Mesodermal cell (in vitro differentiated cells): Measurements from ENCODE around the gene KIAA1958.

Experiments
- H3K27ac ChIP-seq: 2 replicates; pipeline ENCODE4 v1.7.0; 2013; ENCODE audit warnings: mild to moderate bottlenecking, low read depth, low read length, moderate library complexity; ENCODE audit not compliant: severe bottlenecking
- H3K36me3 ChIP-seq: 2 replicates; pipeline ENCODE4 v1.7.1; 2013; ENCODE audit warnings: mild to moderate bottlenecking, low read length, moderate library complexity; ENCODE audit not compliant: control insufficient read depth, insufficient read depth
- H3K4me1 ChIP-seq: one replicate; pipeline ENCODE4 v1.7.1; 2013; ENCODE audit warnings: mild to moderate bottlenecking, low read length; ENCODE audit not compliant: insufficient read depth, control insufficient read depth, poor library complexity, severe bottlenecking
- H3K4me3 ChIP-seq: 2 replicates; pipeline ENCODE4 v1.7.0; 2013; ENCODE audit warnings: low read length, control low read depth, mild to moderate bottlenecking; ENCODE audit not compliant: insufficient read depth, poor library complexity, severe bottlenecking; ENCODE audit errors: extremely low read depth
- H3K9me3 ChIP-seq: 2 replicates; pipeline ENCODE4 v1.7.1; 2013; ENCODE audit warnings: mild to moderate bottlenecking, low read length, moderate library complexity; ENCODE audit not compliant: control insufficient read depth
- WGBS, 2 experiments: methylation state at CpG; one replicate each; pipeline ENCODE4 v1.1.5; 2013; ENCODE audit warnings: missing lambda C conversion rate in 2 of 2; ENCODE audit not compliant: insufficient coverage in 2 of 2; 5-methylcytosine and 5-hydroxymethylcytosine counted together

The KIAA1958 gene

DNA sequence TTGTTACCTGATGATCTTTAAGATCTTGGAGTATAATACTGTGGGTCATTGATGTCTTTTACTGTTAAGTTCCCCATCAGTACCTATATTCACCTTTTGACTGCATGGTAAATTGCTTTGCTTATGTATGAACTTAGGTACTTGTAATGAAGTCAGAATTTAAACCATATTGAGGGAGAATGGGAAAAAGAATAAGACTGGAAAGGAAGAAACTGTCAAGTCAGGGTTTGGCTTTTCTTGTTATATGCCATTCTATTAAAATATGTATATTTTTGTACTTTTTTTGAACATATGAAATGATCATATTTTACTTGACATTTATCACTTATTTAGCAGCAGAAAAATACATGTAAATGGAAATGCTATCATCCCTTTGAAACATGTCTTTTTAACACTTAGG is 58.6 kb downstream of the KIAA1958 start:
- H3K4me3 ChIP-seq: no peak overlapping the region
- no peaks in the 10 kb centered on the region for H3K4me1 ChIP-seq
- no peaks in the 10 kb centered on the region for H3K36me3 ChIP-seq
- no peak overlapping the region for H3K27ac ChIP-seq
- no peaks in the 10 kb centered on the region for H3K9me3 ChIP-seq

DNA sequence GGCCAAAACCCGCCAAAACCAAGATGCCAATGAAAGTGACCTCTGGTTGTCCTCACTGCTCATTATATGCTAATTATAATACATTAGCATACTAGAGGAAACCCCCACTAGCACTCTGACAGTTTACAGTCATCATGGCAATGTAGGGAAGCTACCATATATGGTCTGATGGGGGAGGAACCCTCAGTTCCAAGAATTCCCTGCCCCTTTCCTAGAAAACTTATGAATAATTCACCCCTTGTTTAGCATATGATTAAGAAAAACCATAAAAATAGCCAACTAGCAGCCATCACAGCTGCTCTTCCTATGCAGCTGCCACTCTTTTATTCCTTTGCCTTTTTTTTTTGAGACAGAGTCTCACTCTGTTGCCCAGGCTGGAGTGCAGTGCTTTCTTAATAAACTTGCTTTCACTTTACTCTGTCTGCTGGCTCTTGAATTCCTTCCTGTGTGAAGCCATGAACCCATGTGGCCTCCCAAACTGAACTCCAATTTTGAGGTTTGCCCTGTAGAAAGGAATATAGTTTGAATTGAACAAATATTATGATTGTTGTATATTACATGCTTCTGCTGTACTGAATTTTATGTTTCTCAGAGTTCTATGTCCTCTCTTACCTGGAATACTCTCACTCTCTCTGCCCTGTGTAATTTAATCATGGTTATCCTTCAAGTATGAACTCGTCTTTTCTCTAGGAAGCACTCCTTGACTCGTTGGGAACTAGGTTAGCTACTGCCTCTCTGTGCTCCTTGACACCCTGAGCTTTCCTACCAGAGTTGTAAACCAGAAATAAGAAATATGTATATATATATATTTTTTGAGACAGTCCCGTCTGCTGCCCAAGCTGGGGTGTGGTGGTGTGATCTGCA is 59.8 kb downstream of the KIAA1958 start:
- Histone ChIP-seq H3K36me3 (no peaks in the 10 kb centered on the region), H3K27ac (no peak overlapping the region), H3K4me3 (no peak overlapping the region), H3K9me3 (no peaks in the 10 kb centered on the region), H3K4me1 (no peaks in the 10 kb centered on the region)
- WGBS, 2 experiments: 81 to 100% methylated on average over 1 to 2 of the region's 4 CpGs

DNA sequence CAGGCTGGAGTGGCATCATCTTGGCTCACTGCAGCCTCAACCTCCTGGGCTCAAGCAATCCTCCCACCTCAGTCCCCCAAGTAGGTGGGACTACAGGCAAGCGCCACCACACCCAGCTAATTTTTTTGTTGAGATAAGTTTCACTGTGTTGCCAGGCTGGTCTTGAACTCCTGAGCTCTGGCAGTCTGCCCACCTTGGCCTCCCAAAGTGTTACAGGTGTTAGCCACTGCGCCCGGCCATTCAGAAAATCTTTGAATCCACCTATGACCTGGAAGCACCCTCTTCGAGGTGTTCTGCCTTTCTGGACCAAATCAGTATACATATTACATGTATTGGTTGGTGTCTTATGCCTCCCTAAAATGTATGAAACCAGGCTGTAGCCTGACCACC is 61.4 kb downstream of the KIAA1958 start:
- H3K36me3 ChIP-seq: no peaks in the 10 kb centered on the region
- no peak overlapping the region for H3K4me3 ChIP-seq
- H3K4me1 ChIP-seq: no peaks in the 10 kb centered on the region
- H3K27ac ChIP-seq: no peak overlapping the region
- no peaks in the 10 kb centered on the region for H3K9me3 ChIP-seq
- WGBS, 2 experiments: 83 to 100% methylated on average over 2 to 3 of the region's 4 CpGs

DNA sequence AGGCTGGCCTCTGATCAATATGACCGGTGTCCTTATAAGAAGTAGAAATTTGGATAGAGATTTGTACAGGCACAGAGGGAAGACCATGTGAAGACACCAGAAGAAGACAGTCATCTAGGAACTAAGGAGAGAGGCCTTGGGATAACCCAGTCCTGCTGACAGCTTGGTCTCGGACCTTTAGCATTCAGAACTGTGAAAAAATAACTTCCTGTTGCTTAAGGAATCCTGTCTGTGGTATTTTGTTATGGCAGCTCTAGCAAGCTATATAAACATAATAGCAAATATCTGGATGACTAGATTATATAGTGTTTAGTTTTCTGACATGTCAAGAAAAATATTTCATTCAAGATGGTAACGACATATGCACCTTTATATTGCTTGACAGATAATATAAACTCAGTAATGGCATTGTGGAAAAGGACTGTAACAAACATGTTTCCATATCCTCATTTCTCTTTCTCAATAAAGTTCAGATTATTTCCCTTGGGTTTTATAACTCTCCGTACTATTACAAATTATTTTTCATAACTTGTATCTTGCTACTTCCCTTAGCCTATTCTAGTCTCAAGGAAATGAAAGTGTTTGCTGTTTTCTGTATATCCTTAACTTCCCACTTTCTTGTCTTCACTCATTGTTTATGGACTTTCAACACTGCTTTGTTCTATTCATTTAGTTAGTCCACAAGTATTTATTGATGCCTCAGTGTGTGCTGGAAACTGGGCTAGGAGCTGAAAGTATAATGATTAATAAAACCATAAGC is 62.4 kb downstream of the KIAA1958 start:
- WGBS, 2 experiments: 90 to 100% methylated on average over 2 of the region's 4 CpGs
- H3K9me3 ChIP-seq: no peaks in the 10 kb centered on the region
- H3K36me3 ChIP-seq: no peaks in the 10 kb centered on the region
- H3K4me1 ChIP-seq: no peaks in the 10 kb centered on the region
- H3K4me3 ChIP-seq: no peak overlapping the region
- H3K27ac ChIP-seq: no peak overlapping the region

DNA sequence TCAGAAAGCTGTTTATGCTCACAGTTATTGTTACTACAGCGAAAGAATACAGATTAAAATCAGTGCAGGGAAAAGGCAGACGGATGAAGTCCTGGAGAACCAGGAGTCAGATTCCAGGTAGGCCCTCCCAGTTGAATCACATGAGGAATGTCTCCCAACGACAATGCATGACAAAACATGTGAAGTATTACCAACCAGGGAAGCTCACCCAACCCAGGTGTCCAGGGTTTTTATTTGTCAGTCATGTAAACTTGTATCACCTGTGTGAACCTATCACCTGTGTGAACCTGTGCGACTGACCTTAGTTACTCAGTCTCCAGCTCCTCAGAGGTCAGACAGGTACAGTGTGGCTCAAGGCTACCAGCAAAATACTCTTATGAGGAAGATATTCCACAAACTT is 63.9 kb downstream of the KIAA1958 start:
- H3K9me3 ChIP-seq: no peaks in the 10 kb centered on the region
- WGBS, 2 experiments: 83% methylated on average over 4 of the region's 4 CpGs
- no peaks in the 10 kb centered on the region for H3K4me1 ChIP-seq
- no peak overlapping the region for H3K4me3 ChIP-seq
- no peak overlapping the region for H3K27ac ChIP-seq
- peaks cover 4% of the 10 kb centered on the region for H3K36me3 ChIP-seq

DNA sequence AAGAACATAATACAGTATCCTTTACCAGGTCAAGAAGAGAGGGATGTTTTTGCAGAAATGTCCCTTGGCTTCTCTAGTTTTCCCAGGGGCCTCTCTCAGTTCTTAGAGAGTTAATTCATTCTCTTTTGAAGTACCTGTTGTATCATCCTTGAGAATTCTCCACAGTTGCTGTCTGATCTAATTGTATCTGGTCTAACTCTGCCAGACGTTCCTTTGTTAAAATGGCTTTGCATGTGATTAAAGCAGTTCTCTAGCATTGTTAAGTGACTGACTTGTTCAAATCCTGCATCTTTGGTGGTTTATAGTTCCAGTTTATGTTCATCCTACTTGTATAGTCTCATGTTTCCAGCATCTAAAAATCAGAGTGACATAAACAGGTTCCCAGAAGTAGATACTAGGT is 65.0 kb downstream of the KIAA1958 start:
- Histone ChIP-seq H3K27ac (no peak overlapping the region), H3K4me3 (no peak overlapping the region)

DNA sequence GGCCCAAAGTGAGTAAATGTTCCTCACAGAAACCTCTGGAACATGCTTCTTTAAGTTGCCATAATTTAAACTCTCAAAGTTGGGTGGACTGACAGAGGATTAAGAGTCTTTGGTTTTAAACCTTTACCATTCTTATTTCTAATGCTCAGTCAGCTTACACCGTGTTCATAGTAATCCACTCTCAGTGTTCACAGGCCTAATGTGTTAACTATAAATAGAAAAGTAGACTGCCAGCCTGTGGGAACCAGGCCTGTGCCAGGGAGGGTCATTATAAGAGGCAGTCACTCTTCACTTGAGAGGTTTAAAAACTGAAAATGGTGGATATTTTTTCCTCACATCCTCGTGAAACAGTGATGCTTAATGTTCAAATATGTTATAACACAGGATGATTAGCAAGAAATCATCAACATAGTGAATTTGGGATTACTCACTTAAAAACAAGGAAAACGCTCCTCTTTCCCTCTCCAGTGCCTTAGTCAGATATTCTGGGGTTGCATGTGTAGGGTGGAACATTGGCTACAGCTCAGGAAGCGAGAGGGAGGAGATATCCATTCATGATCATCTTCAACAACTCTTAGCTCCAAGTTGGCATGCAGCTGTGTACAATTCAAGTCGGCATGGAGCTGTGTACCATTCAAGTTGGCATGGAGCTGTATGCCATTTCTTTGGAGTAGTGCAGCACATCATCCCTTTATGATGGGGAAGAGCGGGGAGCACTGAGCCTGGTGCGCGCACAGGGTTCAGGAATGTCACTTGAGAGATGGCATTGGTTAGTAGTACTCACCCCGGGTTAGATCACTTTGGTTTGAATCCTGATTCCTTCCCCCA is 65.8 kb downstream of the KIAA1958 start:
- no peak overlapping the region for H3K4me3 ChIP-seq
- H3K36me3 ChIP-seq: peaks cover 7% of the 10 kb centered on the region
- H3K4me1 ChIP-seq: no peaks in the 10 kb centered on the region
- H3K9me3 ChIP-seq: no peaks in the 10 kb centered on the region
- no peak overlapping the region for H3K27ac ChIP-seq
- WGBS, 2 experiments: 92 to 100% methylated on average over 3 of the region's 9 CpGs

More for the DNA sequence above, 65.0 kb downstream of the KIAA1958 start:
- WGBS, 2 experiments: 71% methylated on average over 1 of the region's 1 CpG; no CpG with 5 or more reads in 1 of the 2 experiments
- no peaks in the 10 kb centered on the region for H3K9me3 ChIP-seq
- no peaks in the 10 kb centered on the region for H3K4me1 ChIP-seq
- peaks cover 7% of the 10 kb centered on the region for H3K36me3 ChIP-seq

DNA sequence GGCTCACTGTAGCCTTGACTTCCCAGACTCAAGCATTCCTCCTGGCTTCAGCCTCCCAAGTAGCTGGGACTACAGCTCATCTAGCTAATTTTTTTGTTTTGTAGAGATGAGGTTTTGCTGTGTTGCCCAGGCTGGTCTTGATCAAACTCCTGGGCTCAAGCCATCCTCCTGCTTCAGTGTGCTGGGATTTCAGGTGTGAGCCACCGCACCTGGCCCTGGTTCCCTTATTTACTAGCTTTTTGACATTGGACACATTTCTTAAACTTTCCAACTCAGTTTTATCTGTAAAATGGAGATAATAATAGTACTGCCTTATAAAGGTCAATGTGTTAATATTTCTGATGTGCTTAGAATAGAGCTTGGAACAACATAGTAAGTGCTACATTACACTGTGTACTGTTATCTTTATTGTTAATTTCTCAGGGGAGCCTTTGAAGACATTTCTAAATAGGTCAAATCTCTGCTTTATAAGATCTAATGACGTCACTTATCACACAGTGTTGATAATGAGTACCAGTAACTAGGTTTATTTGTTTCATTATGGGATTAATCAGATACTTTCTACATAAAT is 66.7 kb downstream of the KIAA1958 start:
- no peak overlapping the region for H3K4me3 ChIP-seq
- H3K27ac ChIP-seq: no peak overlapping the region
- no peaks in the 10 kb centered on the region for H3K9me3 ChIP-seq
- H3K4me1 ChIP-seq: no peaks in the 10 kb centered on the region
- peaks cover 7% of the 10 kb centered on the region for H3K36me3 ChIP-seq
- no CpG with 5 or more reads among the region's 2 CpGs for WGBS, 2 experiments

DNA sequence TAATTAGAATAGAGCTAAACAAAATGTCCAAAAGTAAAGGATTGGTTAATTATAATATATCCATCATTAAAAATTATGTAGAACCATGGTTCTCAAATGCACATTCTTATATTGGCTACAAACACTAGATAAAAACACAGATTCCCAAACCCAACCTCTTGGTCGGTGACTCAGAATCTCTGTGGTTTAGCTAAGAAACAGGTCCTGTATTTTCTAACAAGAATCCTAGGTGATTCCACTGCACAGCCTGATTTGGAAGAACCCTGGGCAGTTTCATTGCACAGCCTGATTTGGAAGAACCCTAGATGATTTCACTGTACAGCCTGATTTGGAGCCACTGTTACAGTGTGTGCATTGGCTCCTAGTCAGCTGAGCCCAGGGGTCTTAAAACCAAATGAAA is 67.9 kb downstream of the KIAA1958 start:
- Histone ChIP-seq H3K9me3 (no peaks in the 10 kb centered on the region), H3K4me1 (no peaks in the 10 kb centered on the region), H3K4me3 (no peak overlapping the region), H3K27ac (no peak overlapping the region), H3K36me3 (peaks cover 7% of the 10 kb centered on the region)
- WGBS, 2 experiments: 44% methylated on average over 1 of the region's 1 CpG; no CpG with 5 or more reads in 1 of the 2 experiments

DNA sequence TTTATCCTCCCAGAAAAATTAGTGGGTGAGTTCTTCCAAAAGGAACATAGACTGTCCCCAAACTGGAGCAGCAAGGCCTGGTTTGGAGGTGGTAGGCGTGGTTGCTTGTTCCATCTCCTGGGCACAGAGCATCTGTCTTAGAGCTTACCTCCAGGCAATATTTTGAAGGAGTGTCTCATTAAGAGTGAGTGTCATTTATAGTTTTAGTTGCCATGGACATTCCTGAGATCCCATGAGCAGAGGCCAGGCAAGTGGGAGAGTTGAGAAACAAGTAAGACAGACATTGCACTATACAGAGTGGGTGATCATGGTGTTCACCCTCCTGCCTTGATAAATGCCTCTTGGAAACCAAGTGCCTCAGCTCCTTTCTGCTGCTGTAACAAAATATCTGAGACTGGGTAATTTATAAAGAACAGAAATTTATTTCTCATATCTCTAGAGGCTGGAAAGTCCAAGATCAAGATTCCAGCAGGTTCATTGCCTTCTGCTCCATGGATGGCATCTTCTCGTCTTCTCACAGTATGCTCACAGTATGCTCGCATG is 68.5 kb downstream of the KIAA1958 start:
- Histone ChIP-seq H3K4me1 (no peaks in the 10 kb centered on the region), H3K36me3 (peaks cover 7% of the 10 kb centered on the region), H3K27ac (no peak overlapping the region), H3K9me3 (no peaks in the 10 kb centered on the region), H3K4me3 (no peak overlapping the region)
- 88 to 100% methylated on average over 3 of the region's 3 CpGs for WGBS, 2 experiments
